ENCODE measurements around the gene ERI2. TPM values are rescaled to one million over a fixed set of nuclear protein-coding genes. Genes with fewer than 3 reads are reported as not detected.

ERI2 gene
- total and polyA plus RNA-seq, 2 of the 13 experiments (the other 11 are each of a cell fraction or from before 2014, with no cell fraction given), result 17.4 to 41.3 TPM

DNA sequence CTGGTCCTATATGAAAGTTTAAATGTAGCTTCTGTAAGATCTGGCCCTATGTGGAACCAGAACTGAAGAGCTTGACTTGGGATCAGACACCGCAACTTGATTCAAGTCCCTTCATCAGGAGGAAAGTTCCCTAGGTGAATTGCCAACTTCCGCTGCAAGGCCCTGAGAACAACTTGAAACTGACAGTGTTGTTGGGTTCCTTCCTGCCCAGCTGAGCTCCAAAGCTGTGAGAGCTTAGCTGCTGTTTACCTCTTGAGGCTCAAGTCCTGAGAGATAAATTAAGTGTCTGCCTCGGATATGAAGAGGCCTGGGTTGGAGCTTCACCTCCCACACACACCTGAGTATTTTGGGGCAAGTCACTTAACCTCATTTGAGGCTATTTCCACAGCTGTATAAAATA, 44.7 kb upstream of the ERI2 start:
- peaks cover 30% of the 10 kb centered on the region for H3K4me1 ChIP-seq (ENCODE audit: insufficient read depth, low read length)
- no peaks in the 10 kb centered on the region for H4K20me1 ChIP-seq (ENCODE audit: insufficient read depth, low read length)
- ChIA-PET CTCF (ENCODE audit: low intra/inter-chr PET ratio, low total read pairs) (interaction anchor here (1.7 to 3.4 kb wide), 4 partner anchors 24 to 251 kb away, joined by 4 to 56 read pairs (median 18); no protein-coding TSS in a partner anchor), POLR2A (interaction anchor here (1.1 to 2.8 kb wide), 2 partner anchors 37 to 49 kb away, joined by 3 to 9 read pairs; partner anchors contain the start of genes DCUN1D3 and LYRM1)
- TF ChIP-seq NR1H2 (CRISPR knock-in tag; IDR thresholded peaks at IDR 0.05; ENCODE audit: borderline replicate concordance, low read depth), result no peak
- TF ChIP-seq ZNF136 (CRISPR knock-in tag; IDR thresholded peaks at IDR 0.05; ENCODE audit: low read depth), result no peak
- no peak for TF ChIP-seq ZNF83 (CRISPR knock-in tag; IDR thresholded peaks at IDR 0.05; ENCODE audit: borderline replicate concordance)
- no peak for TF ChIP-seq ZNF572 (CRISPR knock-in tag; IDR thresholded peaks at IDR 0.05)
- TF ChIP-seq RBFOX2 (IDR thresholded peaks at IDR 0.05; ENCODE audit: low read depth, low read length), result no peak
- TF ChIP-seq, protein P1, sequence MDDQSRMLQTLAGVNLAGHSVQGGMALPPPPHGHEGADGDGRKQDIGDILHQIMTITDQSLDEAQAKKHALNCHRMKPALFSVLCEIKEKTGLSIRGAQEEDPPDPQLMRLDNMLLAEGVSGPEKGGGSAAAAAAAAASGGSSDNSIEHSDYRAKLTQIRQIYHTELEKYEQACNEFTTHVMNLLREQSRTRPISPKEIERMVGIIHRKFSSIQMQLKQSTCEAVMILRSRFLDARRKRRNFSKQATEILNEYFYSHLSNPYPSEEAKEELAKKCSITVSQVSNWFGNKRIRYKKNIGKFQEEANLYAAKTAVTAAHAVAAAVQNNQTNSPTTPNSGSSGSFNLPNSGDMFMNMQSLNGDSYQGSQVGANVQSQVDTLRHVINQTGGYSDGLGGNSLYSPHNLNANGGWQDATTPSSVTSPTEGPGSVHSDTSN (CRISPR knock-in tag; IDR thresholded peaks at IDR 0.05; ENCODE audit: borderline replicate concordance), result no peak
- TF ChIP-seq SPEN (CRISPR knock-in tag; IDR thresholded peaks at IDR 0.05; ENCODE audit: low read depth), result no peak
- TF ChIP-seq, protein P2, sequence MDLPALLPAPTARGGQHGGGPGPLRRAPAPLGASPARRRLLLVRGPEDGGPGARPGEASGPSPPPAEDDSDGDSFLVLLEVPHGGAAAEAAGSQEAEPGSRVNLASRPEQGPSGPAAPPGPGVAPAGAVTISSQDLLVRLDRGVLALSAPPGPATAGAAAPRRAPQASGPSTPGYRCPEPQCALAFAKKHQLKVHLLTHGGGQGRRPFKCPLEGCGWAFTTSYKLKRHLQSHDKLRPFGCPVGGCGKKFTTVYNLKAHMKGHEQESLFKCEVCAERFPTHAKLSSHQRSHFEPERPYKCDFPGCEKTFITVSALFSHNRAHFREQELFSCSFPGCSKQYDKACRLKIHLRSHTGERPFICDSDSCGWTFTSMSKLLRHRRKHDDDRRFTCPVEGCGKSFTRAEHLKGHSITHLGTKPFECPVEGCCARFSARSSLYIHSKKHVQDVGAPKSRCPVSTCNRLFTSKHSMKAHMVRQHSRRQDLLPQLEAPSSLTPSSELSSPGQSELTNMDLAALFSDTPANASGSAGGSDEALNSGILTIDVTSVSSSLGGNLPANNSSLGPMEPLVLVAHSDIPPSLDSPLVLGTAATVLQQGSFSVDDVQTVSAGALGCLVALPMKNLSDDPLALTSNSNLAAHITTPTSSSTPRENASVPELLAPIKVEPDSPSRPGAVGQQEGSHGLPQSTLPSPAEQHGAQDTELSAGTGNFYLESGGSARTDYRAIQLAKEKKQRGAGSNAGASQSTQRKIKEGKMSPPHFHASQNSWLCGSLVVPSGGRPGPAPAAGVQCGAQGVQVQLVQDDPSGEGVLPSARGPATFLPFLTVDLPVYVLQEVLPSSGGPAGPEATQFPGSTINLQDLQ (CRISPR knock-in tag; IDR thresholded peaks at IDR 0.05), result no peak
- DNase-seq (ENCODE audit: low spot score), result no peak
- H3K36me3 ChIP-seq (replicated peaks in 1 of 2; ENCODE audit: control insufficient read depth in 1 of 2, insufficient read depth in 2 of 2, low read length in 2 of 2), result peaks cover under 1 to 5% of the 10 kb centered on the region in 2 experiments; a peak in 3 of 5 replicates
- H3K9me3 ChIP-seq (ENCODE audit: low read length), result no peaks in the 10 kb centered on the region
- ATAC-seq, result no peak
- no peaks in the 10 kb centered on the region for H3K79me2 ChIP-seq (ENCODE audit: insufficient read depth, low read length)
- FAIRE-seq, result no peak
- no peak overlapping the region for H3K4me2 ChIP-seq (ENCODE audit: low read depth, low read length)
- no peak overlapping the region for H2AFZ ChIP-seq (ENCODE audit: low read length)
- intact Hi-C loops (cut with micrococcal nuclease; ENCODE audit: unreplicated experiment) (loop anchor here (1.0 to 5.0 kb wide), 7 partner anchors 28 to 251 kb away; no protein-coding TSS in a partner anchor), in situ Hi-C loops (cut with HindIII; ENCODE audit: extremely low pct_ligation_motif_present, low pct_unique_long_range_greater_than_20kb) (loop anchor here (5.0 kb wide), 1 partner anchor 231 kb away; no protein-coding TSS in a partner anchor)
- WGBS (ENCODE audit: low lambda C conversion rate), result 87% methylated on average over 3 of the region's 3 CpGs
- H3K4me3 ChIP-seq (replicated peaks in 1 of 3; ENCODE audit: insufficient read depth in 1 of 3, low read depth in 2 of 3, low read length in 3 of 3), result no peak overlapping the region
- no peaks in the 10 kb centered on the region for H3K27me3 ChIP-seq (ENCODE audit: control insufficient read depth in 1 of 2, insufficient read depth in 2 of 2, low read length in 2 of 2)
- H3K9ac ChIP-seq (ENCODE audit: insufficient read depth, low read depth, low read length), result no peak overlapping the region
- no peak overlapping the region for H3K27ac ChIP-seq (ENCODE audit: extremely low read length, insufficient read depth, low read length)
- no TSS peak for BruUV-seq (replicated peaks)

All from HepG2 (cell line).